Activated T-cell treated with anti-CD3 and anti-CD28 coated beads, Interleukin-2, amount 50 U/mL, for 24 hours (primary cell): ENCODE results near the gene C1QTNF6.
A peak's percentile ranks its signal among the peaks of the same experiment; 100 is the strongest.
"Not testable (repeated sequence)": the region's sequence is repeated elsewhere in the genome, so short reads cannot be mapped to it uniquely, and the experiment has no call there.

Experiments
- DNase-seq: peaks from one replicate; pipeline ENCODE4 v3.0.0-alpha.2; 2020
- H3K27ac Mint-ChIP-seq: 2 replicates; pipeline ENCODE4 v1.8.0; 2020; ENCODE audit warnings: mild to moderate bottlenecking, mixed read lengths
- H3K27me3 Mint-ChIP-seq: 2 replicates; pipeline ENCODE4 v1.8.0; 2020; ENCODE audit warnings: mixed read lengths
- H3K36me3 Mint-ChIP-seq: 2 replicates; pipeline ENCODE4 v1.8.0; 2020; ENCODE audit warnings: low read depth, mixed read lengths
- H3K4me1 Mint-ChIP-seq: 2 replicates; pipeline ENCODE4 v1.8.0; 2020; ENCODE audit warnings: low read depth, mixed read lengths
- H3K4me3 Mint-ChIP-seq: 2 replicates; pipeline ENCODE4 v1.8.0; 2020; ENCODE audit warnings: mild to moderate bottlenecking, moderate library complexity, mixed read lengths
- H3K9me3 Mint-ChIP-seq: 2 replicates; pipeline ENCODE4 v1.8.0; 2020; ENCODE audit warnings: mixed read lengths

The C1QTNF6 gene

GRCh38 chr22:37206118-37206840 is 18.2 kb upstream of the C1QTNF6 start:
- peak; percentile 28 for DNase-seq
- Mint-ChIP-seq H3K4me1 (peaks cover 49% of the 10 kb centered on the region), H3K4me3 (no peak overlapping the region), H3K9me3 (no peaks in the 10 kb centered on the region), H3K27me3 (no peaks in the 10 kb centered on the region), H3K36me3 (peaks cover 2% of the 10 kb centered on the region), H3K27ac (no peak overlapping the region)

GRCh38 chr22:37205046-37205445 is 17.0 kb upstream of the C1QTNF6 start:
- DNase-seq: peak; percentile 28
- Mint-ChIP-seq H3K9me3 (no peaks in the 10 kb centered on the region), H3K4me1 (peaks cover 49% of the 10 kb centered on the region), H3K4me3 (no peak overlapping the region), H3K27ac (peak overlapping the region; percentile 66), H3K27me3 (no peaks in the 10 kb centered on the region), H3K36me3 (peaks cover 2% of the 10 kb centered on the region)

- Mint-ChIP-seq H3K36me3 (peaks cover 2% of the 10 kb centered on the region), H3K4me1 (peaks cover 52% of the 10 kb centered on the region), H3K27ac (no peak overlapping the region), H3K27me3 (no peaks in the 10 kb centered on the region), H3K9me3 (no peaks in the 10 kb centered on the region), H3K4me3 (no peak overlapping the region)
- peak; percentile 28 for DNase-seq
Measured at GRCh38 chr22:37204045-37204655, 16.1 kb upstream of the C1QTNF6 start.

- peaks cover 45% of the 10 kb centered on the region for H3K4me1 Mint-ChIP-seq
Measured at GRCh38 chr22:37203354-37204044, 15.5 kb upstream of the C1QTNF6 start.

GRCh38 chr22:37202716-37203115 is 14.7 kb upstream of the C1QTNF6 start:
- no peak for DNase-seq
- Mint-ChIP-seq H3K27ac (no peak overlapping the region), H3K4me1 (peaks cover 45% of the 10 kb centered on the region), H3K4me3 (no peak overlapping the region), H3K36me3 (peaks cover 2% of the 10 kb centered on the region), H3K27me3 (no peaks in the 10 kb centered on the region), H3K9me3 (no peaks in the 10 kb centered on the region)

More at GRCh38 chr22:37203354-37204044, 15.5 kb upstream of the C1QTNF6 start:
- Mint-ChIP-seq H3K27ac (no peak overlapping the region), H3K27me3 (no peaks in the 10 kb centered on the region), H3K4me3 (no peak overlapping the region), H3K9me3 (no peaks in the 10 kb centered on the region), H3K36me3 (peaks cover 2% of the 10 kb centered on the region)
- DNase-seq: peak; percentile 28

- no peaks in the 10 kb centered on the region for H3K9me3 Mint-ChIP-seq
- peak; percentile 30 for DNase-seq
- peaks cover 45% of the 10 kb centered on the region for H3K4me1 Mint-ChIP-seq
- H3K27ac Mint-ChIP-seq: peak overlapping the region; percentile 35
- no peak overlapping the region for H3K4me3 Mint-ChIP-seq
- H3K36me3 Mint-ChIP-seq: peaks cover 2% of the 10 kb centered on the region
- H3K27me3 Mint-ChIP-seq: no peaks in the 10 kb centered on the region
Measured at GRCh38 chr22:37202001-37202555, 14.0 kb upstream of the C1QTNF6 start.

- DNase-seq: peak; percentile 23
- not testable (repeated sequence) for H3K9me3 Mint-ChIP-seq, H3K4me3 Mint-ChIP-seq, H3K36me3 Mint-ChIP-seq, H3K27me3 Mint-ChIP-seq, H3K27ac Mint-ChIP-seq
- H3K4me1 Mint-ChIP-seq: peaks cover 47% of the 10 kb centered on the region
Measured at GRCh38 chr22:37201443-37201820, 13.4 kb upstream of the C1QTNF6 start.

- Mint-ChIP-seq H3K4me1 (peaks cover 59% of the 10 kb centered on the region), H3K27ac (peak overlapping the region; percentile 97), H3K27me3 (no peaks in the 10 kb centered on the region), H3K36me3 (no peaks in the 10 kb centered on the region), H3K9me3 (no peaks in the 10 kb centered on the region), H3K4me3 (peak overlapping the region; percentile 46)
- no peak for DNase-seq
Measured at GRCh38 chr22:37199760-37200108, 11.7 kb upstream of the C1QTNF6 start.

GRCh38 chr22:37199103-37199759 is 11.2 kb upstream of the C1QTNF6 start:
- Mint-ChIP-seq H3K36me3 (no peaks in the 10 kb centered on the region), H3K9me3 (no peaks in the 10 kb centered on the region), H3K4me1 (peaks cover 64% of the 10 kb centered on the region), H3K27ac (peak overlapping the region; percentile 97), H3K4me3 (peak overlapping the region; percentile 85), H3K27me3 (no peaks in the 10 kb centered on the region)
- DNase-seq: peak; percentile 100

- peak overlapping the region; percentile 85 for H3K4me3 Mint-ChIP-seq
- H3K27me3 Mint-ChIP-seq: no peaks in the 10 kb centered on the region
- H3K4me1 Mint-ChIP-seq: peaks cover 71% of the 10 kb centered on the region
- DNase-seq: peak; percentile 98
- H3K9me3 Mint-ChIP-seq: no peaks in the 10 kb centered on the region
- peak overlapping the region; percentile 97 for H3K27ac Mint-ChIP-seq
- no peaks in the 10 kb centered on the region for H3K36me3 Mint-ChIP-seq
Measured at GRCh38 chr22:37198258-37199102, 10.4 kb upstream of the C1QTNF6 start.

- Mint-ChIP-seq H3K27ac (peak overlapping the region; percentile 97), H3K27me3 (no peaks in the 10 kb centered on the region), H3K36me3 (peaks cover 2% of the 10 kb centered on the region), H3K4me3 (peak overlapping the region; percentile 85), H3K4me1 (peaks cover 76% of the 10 kb centered on the region), H3K9me3 (no peaks in the 10 kb centered on the region)
- peak; percentile 48 for DNase-seq
Measured at GRCh38 chr22:37197451-37198257, 9.6 kb upstream of the C1QTNF6 start.

- Mint-ChIP-seq H3K4me1 (peaks cover 76% of the 10 kb centered on the region), H3K36me3 (peaks cover 4% of the 10 kb centered on the region), H3K9me3 (no peaks in the 10 kb centered on the region), H3K27me3 (no peaks in the 10 kb centered on the region), H3K27ac (peak overlapping the region; percentile 97), H3K4me3 (no peak overlapping the region)
- peak; percentile 30 for DNase-seq
Measured at GRCh38 chr22:37196539-37197450, 8.7 kb upstream of the C1QTNF6 start.
